ENCODE data around the gene CCDC150.

CCDC150 gene

GRCh38 chr2:196639180-196640030 lies at the start of gene CCDC150:
CCDC150 (plus strand) TSS chr2:196639715; CDS start chr2:196639767, 52 bp downstream.
- DNase-seq (ENCODE audit: low spot score), result peak; percentile 93
- no peak for TF ChIP-seq CTCF (IDR thresholded peaks at IDR 0.05; ENCODE audit: extremely low read depth, missing control alignments)

GRCh38 chr2:196590286-196590685 lies 49.2 kb upstream of the CCDC150 start:
- DNase-seq (ENCODE audit: low spot score), result no peak
- no peak for TF ChIP-seq CTCF (IDR thresholded peaks at IDR 0.05; ENCODE audit: extremely low read depth, missing control alignments)

- no peak for TF ChIP-seq CTCF (IDR thresholded peaks at IDR 0.05; ENCODE audit: extremely low read depth, missing control alignments)
- DNase-seq (ENCODE audit: low spot score), result no peak
Observed at GRCh38 chr2:196591004-196591403, 48.5 kb upstream of the CCDC150 start.

GRCh38 chr2:196591621-196592022 lies 47.9 kb upstream of the CCDC150 start:
- no peak for TF ChIP-seq CTCF (IDR thresholded peaks at IDR 0.05; ENCODE audit: extremely low read depth, missing control alignments)
- DNase-seq (ENCODE audit: low spot score), result no peak

- TF ChIP-seq CTCF (IDR thresholded peaks at IDR 0.05; ENCODE audit: extremely low read depth, missing control alignments), result no peak
- peak; percentile 52 for DNase-seq (ENCODE audit: low spot score)
Observed at GRCh38 chr2:196592331-196592910, 47.1 kb upstream of the CCDC150 start.

GRCh38 chr2:196592911-196593881 lies 46.3 kb upstream of the CCDC150 start, which contains the start of gene HECW2:
HECW2 (minus strand) TSS chr2:196593554.
- DNase-seq (ENCODE audit: low spot score), result peak; percentile 80
- TF ChIP-seq CTCF (IDR thresholded peaks at IDR 0.05; ENCODE audit: extremely low read depth, missing control alignments), result no peak

Measured in GM20000 (cell line).